GM12878 (cell line): ENCODE data around the gene ADCY1. TPM values are rescaled to one million over a fixed set of nuclear protein-coding genes. Genes with fewer than 3 reads are reported as not detected.

Experiments used
- ATAC-seq: fragments of 200-7000 bp; cut with Tn5 transposase; 3 replicates; pipeline ENCODE4 v1.9.1; 2020; ENCODE audit warnings: mild to moderate bottlenecking, moderate library complexity
- BruUV-seq: library from RNA; stranded (reverse); fragments of 400-500 nt; replicated peaks from 2 replicates; lab custom pipeline; 2021; lab: Mats Ljungman, UMichigan
- CTCF ChIA-PET: fragments of 300-600 bp; sonication (Branson Sonifier 250); formaldehyde crosslinking; extraction: SDS; loops from one replicate; lab custom pipeline; 2021; ENCODE audit warnings: inconsistent platforms; lab: Yijun Ruan, JAX
- POLR2A ChIA-PET: fragments of 350-600 bp; formaldehyde crosslinking; extraction: SDS; loops from one replicate; lab custom pipeline; 2021; ENCODE audit warnings: inconsistent platforms; lab: Charles Lee
- RAD21 ChIA-PET: fragments of 300-600 bp; sonication (Branson Sonifier 250); formaldehyde crosslinking; loops from one replicate; lab custom pipeline; 2023; ENCODE audit warnings: antibody characterized with exemption; ENCODE audit not compliant: unreplicated experiment; lab: Charles Lee
- SMC1A ChIA-PET: fragments of 300-600 bp; sonication (Branson Sonifier 250); formaldehyde crosslinking; loops from one replicate; lab custom pipeline; 2023; ENCODE audit not compliant: unreplicated experiment, uncharacterized antibody; lab: Charles Lee
- DNase-seq: peaks from one replicate; pipeline ENCODE4 v3.0.0-alpha.2; 2011; ENCODE audit warnings: low read depth, low spot score
- FAIRE-seq: peaks from 3 replicates; lab custom pipeline; 2011; peaks lifted over from hg19 to GRCh38; lab: Jason Lieb, UNC
- H2AFZ ChIP-seq: 2 replicates; pipeline ENCODE4 v1.6.0; 2011; ENCODE audit warnings: low read depth, low read length, control low read depth; ENCODE audit not compliant: control insufficient read depth
- H3K27ac ChIP-seq: 2 replicates; pipeline ENCODE4 v1.5.1; 2011; ENCODE audit warnings: control low read depth; ENCODE audit not compliant: control insufficient read depth, insufficient read depth
- H3K27me3 ChIP-seq, 2 experiments: replicated peaks in 1 of 2; 2 replicates each; pipeline versions ENCODE4 v1.6.0 to v1.6.1; 2011; ENCODE audit warnings: low read length in 1 of 2; ENCODE audit not compliant: control insufficient read depth in 2 of 2, insufficient read depth in 2 of 2
- H3K36me3 ChIP-seq, 2 experiments: 2 replicates each; pipeline ENCODE4 v1.5.1; 2011; ENCODE audit warnings: low read length in 1 of 2; ENCODE audit not compliant: control insufficient read depth in 2 of 2, insufficient read depth in 2 of 2
- H3K4me1 ChIP-seq: 2 replicates; pipeline ENCODE4 v1.6.1; 2011; ENCODE audit warnings: mild to moderate bottlenecking, low read length, moderate library complexity, mixed read lengths; ENCODE audit not compliant: control insufficient read depth, insufficient read depth
- H3K4me2 ChIP-seq: 2 replicates; pipeline ENCODE4 v1.6.0; 2011; ENCODE audit warnings: control low read depth; ENCODE audit not compliant: control insufficient read depth, insufficient read depth
- H3K4me3 ChIP-seq: fragments of 200-600 bp; sonication (generic); 2 replicates; pipeline ENCODE4 v1.5.1; 2016
- H3K79me2 ChIP-seq: 2 replicates; pipeline ENCODE4 v1.6.0; 2011; ENCODE audit warnings: low read length; ENCODE audit not compliant: control insufficient read depth, insufficient read depth
- H3K9ac ChIP-seq: 2 replicates; pipeline ENCODE4 v1.8.0; 2011; ENCODE audit warnings: low read length, control low read depth, mixed read lengths; ENCODE audit not compliant: control insufficient read depth, insufficient read depth
- H3K9me3 ChIP-seq: replicated peaks from 3 replicates; pipeline ENCODE4 v1.5.1; 2011; ENCODE audit warnings: mild to moderate bottlenecking, low read length; ENCODE audit not compliant: control insufficient read depth, insufficient read depth
- H4K20me1 ChIP-seq: 2 replicates; pipeline ENCODE4 v1.6.0; 2011; ENCODE audit not compliant: control insufficient read depth, insufficient read depth
- BCL11A ChIP-seq: IDR thresholded peaks from 2 replicates; pipeline ENCODE4 v1.6.1; 2011; ENCODE audit warnings: low read depth, low read length
- EED ChIP-seq: sonication (generic); IDR thresholded peaks from 2 replicates; pipeline ENCODE4 v1.6.1; 2016; ENCODE audit warnings: antibody characterized with exemption, low read depth
- HDAC6 ChIP-seq: fragments of 200-600 bp; sonication (generic); IDR thresholded peaks from one replicate; pipeline ENCODE4 v1.8.0; 2017; ENCODE audit warnings: antibody characterized with exemption; ENCODE audit not compliant: unreplicated experiment
- IKZF1 ChIP-seq: fragments of 450-650 bp; conservative IDR thresholded peaks from 2 replicates; pipeline ENCODE4 v1.6.1; 2017; ENCODE audit warnings: antibody characterized with exemption, mild to moderate bottlenecking
- LARP7 ChIP-seq: fragments of 450-650 bp; IDR thresholded peaks from 2 replicates; pipeline ENCODE4 v1.6.1; 2017; ENCODE audit warnings: mild to moderate bottlenecking
- POLR2AphosphoS2 ChIP-seq: IDR thresholded peaks from 2 replicates; pipeline ENCODE4 v1.6.1; 2011; ENCODE audit warnings: low read depth, mild to moderate bottlenecking, low read length, improper control_type of control experiment, moderate library complexity
- RCOR1 ChIP-seq: conservative IDR thresholded peaks from 2 replicates; pipeline ENCODE4 v1.6.1; 2012; ENCODE audit warnings: low read depth, low read length, improper control_type of control experiment
- RUNX3 ChIP-seq: IDR thresholded peaks from 2 replicates; pipeline ENCODE4 v1.6.1; 2012; ENCODE audit warnings: low read length, inconsistent platforms
- SIN3A ChIP-seq: IDR thresholded peaks from 2 replicates; pipeline ENCODE4 v1.6.1; 2012; ENCODE audit warnings: low read depth, low read length, improper control_type of control experiment
- SMC3 ChIP-seq: IDR thresholded peaks from 2 replicates; pipeline ENCODE4 v1.6.1; 2011; ENCODE audit warnings: low read length, improper control_type of control experiment, borderline replicate concordance
- SUPT20H ChIP-seq: IDR thresholded peaks from 2 replicates; pipeline ENCODE4 v1.6.1; 2011; ENCODE audit warnings: low read depth, mild to moderate bottlenecking, low read length, moderate library complexity, borderline replicate concordance; ENCODE audit not compliant: control insufficient read depth
- TCF3 ChIP-seq: IDR thresholded peaks from 2 replicates; pipeline ENCODE4 v1.6.1; 2012; ENCODE audit warnings: low read depth, mild to moderate bottlenecking, low read length, borderline replicate concordance; ENCODE audit not compliant: insufficient read depth
- ZNF207 ChIP-seq: fragments of 450-650 bp; IDR thresholded peaks from 2 replicates; pipeline ENCODE4 v1.6.1; 2014; ENCODE audit warnings: antibody characterized with exemption, mild to moderate bottlenecking, borderline replicate concordance
- ZNF384 ChIP-seq: IDR thresholded peaks from 2 replicates; pipeline ENCODE4 v1.6.1; 2012; ENCODE audit warnings: low read depth, mild to moderate bottlenecking, low read length, improper control_type of control experiment, borderline replicate concordance
- WGBS: methylation state at CpG from one replicate; pipeline ENCODE4 v1.1.6; 2016; ENCODE audit warnings: low lambda C conversion rate; ENCODE audit not compliant: insufficient replicate concordance, insufficient coverage; ENCODE audit errors: missing lambda C conversion rate; 5-methylcytosine and 5-hydroxymethylcytosine counted together
- in situ Hi-C: fragments of 300-500 bp; cut with MboI; formaldehyde crosslinking; loops from 9 replicates; pipeline ENCODE4 v1.14.3; 2018; ENCODE audit warnings: mixed read lengths
- intact Hi-C: fragments of 100-400 bp; cut with micrococcal nuclease; formaldehyde crosslinking; loops from one replicate; pipeline ENCODE4 v1.14.2; 2022; ENCODE audit not compliant: unreplicated experiment
- polyA plus RNA-seq, 11 experiments: library from polyadenylated mRNA; depleted of rRNA in 4 of 11; unstranded in 6 of 11; stranded (reverse) in 5 of 11; fragments of >200 nt; fragmentation: Nextera tagmentation in 4 of 11; fragmentation: Illumina TruSeq in 1 of 11; extraction: Ambion mirVana in 4 of 11; extraction: Trizol in 1 of 11; gene quantifications; 1 replicate in 1 of 11; 2 replicates in 10 of 11; pipeline versions ENCODE4 v1.2.1 to v1.2.3, GENCODE V29; 2011 to 2016; ENCODE audit warnings: inconsistent platforms in 2 of 11, missing spikeins in 2 of 11, low read depth in 1 of 11
- total RNA-seq, 4 experiments: library from RNA; depleted of rRNA in 3 of 4; stranded (reverse); fragments of >200 nt in 3 of 4; fragmentation: Illumina TruSeq in 1 of 4; extraction: Trizol in 1 of 4; gene quantifications; 2 replicates each; pipeline versions ENCODE4 v1.2.1 to v1.2.3, GENCODE V29; 2013 to 2021

Gene ADCY1
- total and polyA plus RNA-seq, 10 of the 15 experiments (the other 5 are each of a cell fraction or from before 2014, with no cell fraction given) = 0.13 to 1.4 (median 0.45) TPM; not detected in 1

DNA sequence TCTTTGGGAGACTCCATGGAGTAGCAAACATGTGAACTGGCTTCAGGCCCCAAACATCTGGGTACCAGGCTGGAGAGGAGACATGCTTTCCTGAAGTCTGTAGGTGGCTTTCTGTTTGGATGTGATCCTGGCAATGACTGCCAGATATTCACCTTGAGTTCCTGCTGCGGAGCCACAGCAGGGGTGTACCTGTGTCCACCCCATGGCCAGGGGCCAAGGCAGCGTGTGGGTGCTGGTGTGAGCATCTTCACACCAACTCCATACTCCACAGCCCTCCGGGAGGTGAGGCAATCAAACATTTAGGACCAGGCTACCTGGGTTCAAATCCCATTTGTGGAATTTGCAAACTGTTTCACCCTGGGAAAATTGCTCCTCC is 113.0 kb downstream of the ADCY1 start:
- no peak overlapping the region for H3K9ac ChIP-seq
- H3K27ac ChIP-seq = no peak overlapping the region
- H3K4me2 ChIP-seq = no peak overlapping the region
- no peak for ATAC-seq
- BruUV-seq = no TSS peak
- DNase-seq = no peak
- peaks cover 0 to 4% of the 10 kb centered on the region in 2 experiments; a peak in 2 of 4 replicates for H3K27me3 ChIP-seq
- no peaks in the 10 kb centered on the region for H3K9me3 ChIP-seq
- no peak for FAIRE-seq
- H3K4me3 ChIP-seq = no peak overlapping the region
- no peaks in the 10 kb centered on the region for H3K79me2 ChIP-seq
- in situ Hi-C loops = no loop called here
- RAD21 ChIA-PET = no interaction called here
- H3K4me1 ChIP-seq = no peaks in the 10 kb centered on the region
- TF ChIP-seq RUNX3 (no peak), LARP7 (no peak), TCF3 (no peak), SMC3 (no peak), RCOR1 (no peak), POLR2AphosphoS2 (no peak), HDAC6 (no peak), IKZF1 (no peak), EED (no peak), SUPT20H (no peak), SIN3A (no peak), ZNF207 (no peak), BCL11A (no peak), ZNF384 (no peak)
- CTCF ChIA-PET = interaction anchor here (1.3 kb wide), 1 partner anchor 24 kb away, joined by 4 read pairs; no protein-coding TSS in a partner anchor
- SMC1A ChIA-PET = no interaction called here
- H3K36me3 ChIP-seq = no peaks in the 10 kb centered on the region
- no peaks in the 10 kb centered on the region for H4K20me1 ChIP-seq
- H2AFZ ChIP-seq = no peak overlapping the region
- WGBS = 30% methylated on average over 3 of the region's 3 CpGs
- POLR2A ChIA-PET = no interaction called here
- intact Hi-C loops = no loop called here
